ENCODE data around the gene MEIS1.

The MEIS1 gene

GRCh38 chr2:66494708-66495107 is 59.8 kb downstream of the MEIS1 start:
- no peak for TF ChIP-seq FOXP2 (optimal IDR thresholded peaks at IDR 0.05; ENCODE audit: borderline replicate concordance, extremely low read depth, extremely low read length, insufficient read depth)
- TF ChIP-seq TAF1 (IDR thresholded peaks at IDR 0.05; ENCODE audit: borderline replicate concordance, insufficient read depth, low read length): no peak
- no peak for TF ChIP-seq POLR2AphosphoS5 (IDR thresholded peaks at IDR 0.05; ENCODE audit: low read depth, low read length)
- TF ChIP-seq REST (IDR thresholded peaks at IDR 0.05; ENCODE audit: insufficient read depth in 1 of 2, low read depth in 2 of 2, low read length in 2 of 2): no peak
- TF ChIP-seq SIN3A (IDR thresholded peaks at IDR 0.05; ENCODE audit: borderline replicate concordance, insufficient read depth, low read length): no peak

GRCh38 chr2:66495788-66496640 is 61.1 kb downstream of the MEIS1 start:
- TF ChIP-seq REST (IDR thresholded peaks at IDR 0.05; ENCODE audit: insufficient read depth in 1 of 2, low read depth in 2 of 2, low read length in 2 of 2): no peak
- no peak for TF ChIP-seq TAF1 (IDR thresholded peaks at IDR 0.05; ENCODE audit: borderline replicate concordance, insufficient read depth, low read length)
- TF ChIP-seq FOXP2 (optimal IDR thresholded peaks at IDR 0.05; ENCODE audit: borderline replicate concordance, extremely low read depth, extremely low read length, insufficient read depth): peak; percentile 5
- no peak for TF ChIP-seq POLR2AphosphoS5 (IDR thresholded peaks at IDR 0.05; ENCODE audit: low read depth, low read length)
- no peak for TF ChIP-seq SIN3A (IDR thresholded peaks at IDR 0.05; ENCODE audit: borderline replicate concordance, insufficient read depth, low read length)

- TF ChIP-seq SIN3A (IDR thresholded peaks at IDR 0.05; ENCODE audit: borderline replicate concordance, insufficient read depth, low read length) (no peak), TAF1 (IDR thresholded peaks at IDR 0.05; ENCODE audit: borderline replicate concordance, insufficient read depth, low read length) (no peak), POLR2AphosphoS5 (IDR thresholded peaks at IDR 0.05; ENCODE audit: low read depth, low read length) (no peak), FOXP2 (optimal IDR thresholded peaks at IDR 0.05; ENCODE audit: borderline replicate concordance, extremely low read depth, extremely low read length, insufficient read depth) (no peak), REST (IDR thresholded peaks at IDR 0.05; ENCODE audit: insufficient read depth in 1 of 2, low read depth in 2 of 2, low read length in 2 of 2) (no peak)
These were observed 61.9 kb downstream of the MEIS1 start for GRCh38 chr2:66496670-66497420.

GRCh38 chr2:66497431-66498288 is 62.7 kb downstream of the MEIS1 start:
- TF ChIP-seq REST (IDR thresholded peaks at IDR 0.05; ENCODE audit: insufficient read depth in 1 of 2, low read depth in 2 of 2, low read length in 2 of 2) (no peak), POLR2AphosphoS5 (IDR thresholded peaks at IDR 0.05; ENCODE audit: low read depth, low read length) (no peak), SIN3A (IDR thresholded peaks at IDR 0.05; ENCODE audit: borderline replicate concordance, insufficient read depth, low read length) (no peak), TAF1 (IDR thresholded peaks at IDR 0.05; ENCODE audit: borderline replicate concordance, insufficient read depth, low read length) (no peak), FOXP2 (optimal IDR thresholded peaks at IDR 0.05; ENCODE audit: borderline replicate concordance, extremely low read depth, extremely low read length, insufficient read depth) (no peak)

Data from PFSK-1 (cell line).